HG02970 (cell line): ENCODE results near the gene KDM4B.
"Not testable (repeated sequence)": the region's sequence is repeated elsewhere in the genome, so short reads cannot be mapped to it uniquely, and the experiment has no call there.

Experiments used
- ATAC-seq: cut with Tn5 transposase; IDR thresholded peaks from one replicate; pipeline ENCODE4 v1.9.1; 2021; ENCODE audit warnings: mild to moderate bottlenecking, moderate library complexity, moderate number of reproducible peaks; ENCODE audit not compliant: unreplicated experiment, low FRiP score

KDM4B gene

DNA sequence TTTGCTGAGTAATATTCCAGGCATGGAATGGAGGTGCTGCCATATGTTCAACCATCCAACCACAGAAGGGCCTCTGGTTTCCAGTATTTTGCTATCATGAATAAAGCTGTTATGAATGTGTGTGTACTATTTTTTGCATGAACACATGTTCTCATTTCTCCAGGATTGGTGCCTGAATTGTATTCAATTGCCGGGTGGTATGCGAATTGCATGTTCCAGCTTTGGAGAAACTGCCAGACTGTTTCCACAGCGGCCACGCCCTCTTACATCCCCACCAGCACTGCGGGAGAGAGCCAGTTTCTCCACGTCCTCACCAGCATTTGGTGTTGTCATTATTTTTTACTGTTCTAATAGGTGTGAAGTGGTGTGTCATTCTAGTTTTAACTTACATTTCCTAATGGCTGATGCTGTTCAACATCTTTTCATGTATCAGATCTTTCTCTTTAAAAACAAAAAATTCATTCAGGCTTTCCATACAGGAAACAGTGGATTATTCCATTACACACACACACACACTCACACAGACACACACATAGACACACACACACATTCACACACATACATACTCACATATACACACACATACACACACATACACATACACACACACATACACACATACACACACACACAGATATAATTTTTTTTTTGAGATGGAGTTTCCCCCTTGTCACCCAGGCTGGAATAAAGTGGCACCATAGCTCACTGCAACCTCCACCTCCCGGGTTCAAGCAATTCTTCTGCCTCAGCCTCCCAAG lies 217.6 kb downstream of the KDM4B start:
- no peak for ATAC-seq

DNA sequence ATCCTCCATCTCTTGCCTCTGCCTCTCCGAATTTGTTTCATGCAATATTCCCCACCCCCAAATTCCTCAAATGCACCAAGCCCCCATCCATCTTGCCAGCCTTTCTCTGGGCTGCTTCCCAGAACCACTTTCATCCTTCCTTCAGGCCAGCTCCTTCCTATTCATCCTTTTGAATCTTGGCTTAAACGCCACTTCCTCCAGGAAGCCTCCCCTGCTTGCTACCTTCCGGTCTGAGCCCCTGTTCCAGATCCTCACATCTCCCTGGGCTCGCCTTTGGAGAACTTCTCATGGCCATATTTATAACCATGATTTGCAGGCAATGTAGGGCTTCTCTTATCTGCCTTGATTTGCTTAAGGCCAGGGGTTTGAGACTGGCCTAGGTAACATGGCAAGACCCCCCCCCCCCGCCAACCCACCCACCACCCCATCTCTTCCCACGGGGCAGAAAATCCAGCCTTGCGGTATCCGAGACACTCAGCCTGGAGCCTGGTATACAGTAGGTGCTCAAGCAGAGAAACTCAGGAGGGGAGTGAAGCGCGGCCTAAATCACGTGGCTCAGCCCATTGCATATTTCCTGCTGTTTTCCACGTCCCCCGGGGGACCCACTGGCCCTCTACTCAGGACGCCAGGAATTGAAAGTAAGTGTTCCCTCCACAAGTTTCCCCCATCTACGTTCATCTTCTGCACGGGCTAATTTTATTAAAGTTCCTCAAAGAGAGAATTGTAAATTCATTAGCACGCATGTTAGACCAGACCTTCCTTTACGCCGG lies 219.8 kb downstream of the KDM4B start:
- ATAC-seq = no peak

DNA sequence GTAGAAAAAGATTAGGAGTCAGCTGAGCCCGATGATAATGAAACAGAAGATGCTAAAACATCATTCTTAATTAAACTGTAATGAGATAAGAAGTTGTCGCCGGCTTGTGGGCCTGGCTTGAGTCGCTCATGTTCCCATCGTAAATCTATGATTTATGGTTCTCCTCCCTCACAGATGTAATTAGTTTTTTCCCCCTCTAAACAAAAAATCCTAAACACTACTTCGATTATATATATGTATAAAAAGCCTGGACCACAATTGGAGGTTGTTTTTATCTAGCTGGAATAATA lies 220.3 kb downstream of the KDM4B start:
- no peak for ATAC-seq

DNA sequence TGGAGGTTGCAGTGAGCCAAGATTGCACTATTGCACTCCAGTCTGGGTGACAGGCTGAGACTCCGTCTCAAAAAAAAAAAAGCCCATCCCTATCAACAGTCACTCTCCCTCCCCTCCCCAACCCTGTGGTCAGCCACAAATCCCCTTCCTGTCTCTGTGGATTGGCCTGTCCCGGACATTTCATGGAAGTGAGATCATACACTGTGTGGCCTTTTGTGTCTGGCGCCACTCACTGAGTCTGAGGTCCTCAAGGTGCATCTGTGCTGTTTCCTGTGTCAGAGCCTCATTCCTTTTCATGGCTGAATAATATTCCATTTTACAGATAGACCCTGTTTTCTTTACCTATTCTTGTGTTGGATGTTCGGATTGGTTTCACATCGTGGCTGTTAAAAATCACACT lies 222.2 kb downstream of the KDM4B start:
- ATAC-seq = no peak

DNA sequence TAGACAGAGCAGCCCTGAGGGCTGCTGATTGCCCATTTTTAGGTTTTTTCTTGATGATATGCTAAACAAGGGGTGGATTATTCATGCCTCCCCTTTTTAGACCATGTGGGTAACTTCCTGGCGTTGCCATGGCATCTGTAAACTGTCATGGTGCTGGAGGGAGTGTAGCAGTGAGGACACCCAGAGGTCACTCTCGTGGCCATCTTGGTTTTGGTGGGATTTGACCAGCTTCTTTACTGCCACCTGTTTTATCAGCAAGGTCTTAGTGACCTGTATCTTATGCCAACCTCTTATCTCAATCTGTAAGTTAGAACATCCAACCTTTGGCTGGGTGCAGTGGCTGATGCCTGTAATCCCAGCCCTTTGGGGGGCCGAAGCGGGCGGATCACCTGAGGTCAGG lies 223.7 kb downstream of the KDM4B start:
- ATAC-seq = no peak

DNA sequence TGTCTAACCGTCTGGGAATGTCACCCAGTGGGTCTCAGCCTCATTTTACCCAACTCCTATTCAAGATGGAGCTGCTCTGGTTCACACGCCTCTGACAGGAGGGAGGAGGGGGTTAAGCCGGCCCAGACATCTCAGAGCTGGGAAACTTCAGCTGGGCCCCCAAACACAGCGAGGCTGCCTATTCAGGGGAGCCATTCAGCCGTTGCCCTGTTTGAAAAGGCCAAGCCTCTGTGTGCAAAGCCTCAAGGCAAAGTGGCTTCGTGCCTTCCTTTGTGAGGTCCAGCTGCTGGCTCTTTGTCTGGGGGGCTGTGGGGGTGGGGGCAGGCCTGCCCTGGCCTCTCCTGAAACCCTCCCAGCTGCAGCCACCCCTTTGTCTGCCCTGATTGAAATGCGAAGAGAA lies 224.3 kb downstream of the KDM4B start:
- ATAC-seq = no peak

DNA sequence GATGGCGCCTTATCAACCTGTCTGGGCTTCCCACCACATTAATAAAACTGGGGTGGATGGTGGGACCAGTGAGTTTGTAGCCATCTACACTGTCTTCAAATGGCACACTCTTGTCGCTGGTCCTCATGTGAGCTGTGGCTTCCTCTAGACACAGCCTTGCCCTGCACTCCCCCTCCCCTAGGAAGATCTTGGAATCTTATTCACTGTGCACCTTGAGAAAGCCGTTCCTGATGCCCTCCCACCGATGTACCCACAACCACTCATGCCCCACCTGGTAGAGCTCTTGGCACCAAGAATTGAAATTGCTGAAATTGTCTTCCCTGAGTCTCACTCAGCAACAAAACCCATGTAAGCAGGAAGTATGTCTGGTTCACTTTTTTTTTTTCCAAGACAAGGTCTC lies 225.7 kb downstream of the KDM4B start:
- no peak for ATAC-seq

DNA sequence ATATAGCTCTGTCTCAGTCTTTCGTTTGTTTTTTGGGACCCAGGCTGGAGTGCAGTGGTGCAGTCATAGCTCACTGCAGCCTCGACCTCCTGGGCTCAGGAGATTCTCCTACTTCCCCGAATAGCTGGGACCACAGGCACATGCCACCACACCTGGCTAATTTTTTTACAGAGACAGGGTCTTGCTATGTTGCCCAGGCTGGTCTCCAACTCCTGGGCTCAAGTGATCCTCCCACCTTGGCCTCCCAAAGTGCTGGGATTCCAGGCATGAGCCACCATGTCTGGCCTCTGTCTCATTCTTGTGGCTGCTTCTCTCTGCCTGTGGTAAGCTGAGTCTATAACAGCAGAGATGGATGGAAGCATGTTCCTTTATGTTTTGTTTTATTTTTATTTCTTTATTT lies 226.7 kb downstream of the KDM4B start:
- ATAC-seq = not testable (repeated sequence)

DNA sequence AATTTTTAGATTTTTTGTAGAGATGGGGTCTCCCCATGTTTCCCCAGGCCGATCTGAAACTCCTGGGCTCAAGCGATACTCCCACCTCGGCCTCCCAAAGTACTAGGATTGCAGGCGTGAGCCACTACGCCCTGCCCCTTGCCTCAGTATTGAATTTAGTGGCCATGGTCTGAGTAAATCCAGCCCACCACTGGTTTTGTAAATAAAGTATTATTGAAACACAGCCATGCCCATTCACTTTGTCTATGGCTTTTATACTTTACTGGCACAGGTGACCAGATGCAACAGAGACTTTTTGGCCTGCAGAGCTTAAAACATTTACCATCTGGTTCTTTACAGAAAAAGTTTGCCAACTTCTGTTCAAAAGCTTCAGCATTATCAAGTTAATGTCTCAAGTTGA lies 227.9 kb downstream of the KDM4B start:
- ATAC-seq = no peak

DNA sequence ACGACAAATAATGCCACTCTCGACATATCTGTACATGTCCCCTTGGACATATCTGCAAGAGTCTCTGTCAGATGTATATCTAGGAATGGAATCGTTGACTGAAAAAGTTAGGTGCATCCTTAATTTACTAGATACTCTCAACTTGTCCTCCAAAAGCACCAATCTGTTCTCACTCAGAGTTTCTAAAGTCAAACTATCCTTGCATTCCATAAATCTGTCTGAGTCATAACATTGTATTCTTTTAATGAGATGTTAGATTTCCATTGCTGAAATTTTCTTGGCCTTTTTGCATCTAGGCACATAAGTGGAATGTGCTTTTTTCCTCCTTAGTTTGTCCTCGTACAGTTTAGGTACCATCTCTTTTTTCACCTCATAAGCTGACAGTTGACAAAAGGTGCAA lies 231.9 kb downstream of the KDM4B start:
- ATAC-seq = no peak

DNA sequence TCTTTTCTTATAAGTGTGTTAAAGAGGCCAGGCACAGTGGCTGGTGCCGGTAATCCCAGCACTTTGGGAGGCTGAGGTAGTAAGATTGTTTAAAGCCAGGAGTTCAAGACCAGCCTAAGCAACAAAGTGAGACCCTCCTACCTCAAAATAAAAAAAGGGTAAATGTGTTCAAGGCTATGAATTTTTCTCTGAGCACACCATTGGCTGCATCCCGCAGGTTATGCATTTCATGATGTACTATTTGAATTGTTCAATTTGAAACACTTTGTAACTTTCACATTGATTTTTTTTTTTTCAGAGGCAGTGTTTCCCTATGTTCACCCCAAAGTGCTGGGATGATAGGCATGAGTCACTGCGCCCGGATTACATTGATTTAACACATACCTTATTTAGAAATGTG lies 233.6 kb downstream of the KDM4B start:
- no peak for ATAC-seq
